Adipose tissue (tissue), 3 donors: Measurements from ENCODE around the gene PROSER2. TPM values are rescaled to one million over a fixed set of nuclear protein-coding genes. Genes with fewer than 3 reads are reported as not detected.
"Not testable (repeated sequence)": the region's sequence is repeated elsewhere in the genome, so short reads cannot be mapped to it uniquely, and the experiment has no call there.

ENCODE experiments used
- H3K27ac ChIP-seq: one replicate; pipeline ENCODE4 v1.5.1; 2013; ENCODE audit warnings: low read depth, low read length
- WGBS, 3 donors: extraction: QIAGEN DNeasy Blood & Tissue Kit; methylation state at CpG; one replicate each; pipeline ENCODE4 v1.1.7; 2013; 5-methylcytosine and 5-hydroxymethylcytosine counted together
- polyA plus RNA-seq, 3 donors: library from polyadenylated mRNA; stranded (reverse); fragments of 200-250 nt; gene quantifications; one replicate each; pipeline ENCODE4 v1.2.3, GENCODE V29; 2013
- donor health status: healthy with polysubstance abuse.
- donor health status: Bipolar disorder and iron deficiency.
- donor health status: healthy.

Gene PROSER2
- polyA plus RNA-seq, 3 donors = 2.8 to 5.6 (median 4.2) TPM

DNA sequence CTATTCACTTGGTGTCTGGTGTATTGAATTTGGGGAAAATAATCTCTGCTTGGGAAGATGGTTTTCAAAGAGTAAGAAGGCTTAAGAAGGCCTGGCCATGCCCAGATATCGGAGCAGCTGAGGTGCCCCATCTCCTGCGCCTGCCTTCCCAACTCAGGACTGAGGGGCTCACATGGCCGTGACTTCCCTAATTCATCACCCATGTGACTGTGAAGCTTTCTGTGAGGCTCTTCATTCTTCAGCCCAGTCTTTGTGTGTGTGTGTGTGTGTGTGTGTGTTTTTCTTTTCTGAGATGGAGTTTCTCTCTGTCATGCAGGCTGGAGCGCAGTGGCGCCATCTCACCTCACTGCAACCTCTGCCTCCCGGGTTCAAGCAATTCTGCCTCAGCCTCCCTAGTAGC lies 53.2 kb downstream of the PROSER2 start:
- H3K27ac ChIP-seq = no peak overlapping the region
- 89 to 97% (median 92%) methylated on average over 6 of the region's 6 CpGs for WGBS, 3 donors

DNA sequence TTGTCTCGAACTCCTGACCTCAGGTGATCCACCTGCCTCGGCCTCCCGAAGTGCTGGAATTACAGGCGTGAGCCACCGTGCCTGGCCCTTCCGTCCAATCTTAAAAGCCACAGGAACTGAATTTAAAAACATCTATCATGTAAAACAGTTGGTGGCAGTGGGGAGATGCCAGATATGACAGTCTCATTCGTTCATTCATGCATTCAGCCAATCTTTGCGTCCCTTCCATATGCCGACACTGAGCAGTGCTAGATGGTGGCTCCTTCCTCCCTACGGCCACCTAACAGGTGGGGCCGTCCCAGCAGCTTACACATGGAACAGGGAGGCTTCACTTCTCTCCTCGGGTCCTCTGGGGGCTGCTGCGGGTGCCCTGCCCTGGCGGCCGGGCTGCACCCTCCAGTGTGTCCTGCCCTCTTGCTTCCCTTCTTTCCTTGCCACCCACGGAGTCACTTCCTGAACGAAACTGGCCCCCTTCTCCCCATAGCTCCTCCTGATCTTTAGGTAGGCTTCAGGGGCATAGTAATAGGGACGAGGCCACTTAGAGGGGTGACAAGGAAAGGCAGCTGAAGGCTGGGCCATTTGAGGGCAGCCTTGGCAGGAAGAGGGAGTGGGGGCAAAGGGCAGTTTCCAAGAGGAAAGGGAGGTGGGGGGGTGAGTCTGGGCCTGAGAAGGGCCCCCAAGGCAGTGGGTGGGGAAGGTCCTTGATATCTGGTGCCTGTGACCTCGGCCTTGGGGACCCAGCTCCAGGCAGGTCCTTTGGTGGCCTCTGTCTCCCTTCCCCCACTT lies 53.8 kb downstream of the PROSER2 start:
- 88 to 97% (median 90%) methylated on average over 19 of the region's 19 CpGs for WGBS, 3 donors
- H3K27ac ChIP-seq = no peak overlapping the region

DNA sequence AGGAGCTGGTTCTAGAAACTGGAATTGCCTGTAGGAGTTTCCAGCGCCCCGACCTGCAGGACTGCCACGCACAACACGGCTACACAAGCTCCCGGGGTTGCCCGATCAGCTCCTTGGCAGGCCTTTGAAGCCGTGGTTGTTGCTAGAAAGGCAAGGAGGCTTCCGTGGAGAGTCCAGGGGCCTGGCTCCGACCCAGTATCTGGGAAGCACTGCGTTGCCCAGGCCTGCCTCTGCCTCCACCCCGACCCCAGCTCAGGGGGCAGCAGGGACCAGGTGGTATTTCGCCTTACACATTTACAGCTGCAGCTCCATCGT lies 54.4 kb downstream of the PROSER2 start:
- H3K27ac ChIP-seq = no peak overlapping the region
- 80 to 86% (median 84%) methylated on average over 13 of the region's 13 CpGs for WGBS, 3 donors

DNA sequence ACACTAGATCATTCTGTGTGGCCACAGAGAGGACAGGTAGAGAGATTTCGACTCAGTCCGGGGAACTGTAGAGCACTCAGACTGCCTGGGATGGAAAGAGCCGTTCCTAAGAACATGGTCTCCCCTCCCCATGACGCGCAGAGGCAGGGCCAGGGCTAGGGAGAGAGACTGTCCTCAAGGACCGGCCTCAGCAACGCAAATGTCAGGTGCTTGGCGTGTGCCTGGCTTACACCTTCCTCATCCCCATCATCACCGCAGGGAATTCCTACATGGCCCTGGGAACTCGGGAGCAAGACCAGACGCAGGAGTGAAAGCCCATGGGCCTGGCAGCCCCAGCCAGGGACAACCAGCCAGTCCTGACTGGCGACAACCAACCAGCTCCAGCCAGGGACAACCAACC lies 55.6 kb downstream of the PROSER2 start:
- H3K27ac ChIP-seq = no peak overlapping the region
- WGBS, 3 donors = 88 to 92% (median 90%) methylated on average over 12 of the region's 12 CpGs

DNA sequence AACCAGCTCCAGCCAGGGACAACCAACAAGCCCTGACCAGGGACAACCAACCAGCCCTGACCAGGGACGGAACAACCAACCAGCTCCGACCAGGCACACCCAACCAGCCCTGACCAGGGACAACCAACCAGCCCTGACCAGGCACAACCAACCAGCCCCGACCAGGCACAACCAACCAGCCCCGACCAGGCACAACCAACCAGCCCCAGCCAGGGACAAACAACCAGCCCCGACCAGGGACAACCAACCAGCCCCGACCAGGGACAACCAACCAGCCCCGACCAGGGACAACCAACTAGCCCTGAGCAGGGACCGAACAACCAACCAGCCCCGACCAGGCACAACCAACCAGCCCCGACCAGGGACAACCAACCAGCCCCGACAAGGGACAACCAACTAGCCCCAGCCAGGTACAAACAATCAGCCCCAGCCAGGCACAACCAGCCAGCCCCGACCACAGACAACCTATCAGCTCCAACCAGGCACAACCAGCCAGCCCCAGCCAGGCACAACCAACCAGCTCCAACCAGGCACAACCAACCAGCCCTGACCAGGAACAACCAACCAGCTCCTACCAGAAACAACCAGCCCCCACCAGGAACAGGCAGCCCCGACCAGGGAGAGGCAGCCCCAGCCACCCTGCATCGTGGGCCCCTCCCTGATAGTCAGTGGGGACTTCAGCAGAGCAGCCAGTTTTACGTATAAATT lies 56.4 kb downstream of the PROSER2 start:
- no peak overlapping the region for H3K27ac ChIP-seq
- WGBS, 3 donors = 84 to 88% (median 86%) methylated on average over 15 of the region's 15 CpGs

DNA sequence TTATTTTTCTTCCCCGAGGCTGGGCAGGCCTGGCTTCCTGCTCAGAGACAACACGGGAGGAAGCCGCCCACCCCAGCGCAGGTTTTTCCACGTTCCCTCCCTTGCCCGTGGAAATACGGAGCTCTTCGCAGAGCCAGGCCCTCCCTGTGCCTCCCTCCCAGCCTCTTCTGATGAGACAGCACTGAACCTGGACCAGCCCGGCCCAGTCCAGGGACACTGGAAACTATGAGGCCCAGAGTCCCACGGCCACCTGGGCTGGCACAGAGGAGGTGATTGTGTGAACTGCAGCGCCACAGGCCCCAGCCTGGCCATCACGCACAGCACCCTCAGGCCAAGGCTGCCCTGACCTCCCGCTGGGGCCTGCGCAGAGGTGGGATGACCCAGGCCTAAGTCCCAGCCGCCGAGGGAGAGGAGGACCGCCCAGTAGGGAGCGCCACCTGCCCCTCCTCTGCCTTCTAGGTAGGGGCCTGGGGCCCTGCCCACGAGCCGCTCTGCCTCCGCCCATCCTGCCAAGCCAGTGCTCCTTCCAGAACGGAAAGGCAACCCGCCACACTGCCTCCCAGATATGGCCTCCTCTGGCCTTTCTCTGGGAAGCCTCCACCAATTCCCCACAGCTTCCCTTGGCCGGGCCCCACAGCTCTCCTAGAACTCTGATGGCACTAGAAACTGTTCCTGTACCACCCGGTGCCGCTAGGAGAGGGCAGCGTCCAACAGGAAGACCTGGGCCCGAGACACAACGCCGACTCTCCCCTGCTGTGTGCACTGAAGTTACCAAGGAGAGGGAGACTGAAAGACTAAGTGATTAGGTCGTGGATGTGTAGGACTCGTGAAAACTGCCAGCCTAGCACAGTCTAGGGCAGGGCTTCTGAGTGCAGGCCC lies 57.2 kb downstream of the PROSER2 start:
- H3K27ac ChIP-seq = no peak overlapping the region
- WGBS, 3 donors = 80 to 89% (median 85%) methylated on average over 31 to 32 of the region's 32 CpGs

DNA sequence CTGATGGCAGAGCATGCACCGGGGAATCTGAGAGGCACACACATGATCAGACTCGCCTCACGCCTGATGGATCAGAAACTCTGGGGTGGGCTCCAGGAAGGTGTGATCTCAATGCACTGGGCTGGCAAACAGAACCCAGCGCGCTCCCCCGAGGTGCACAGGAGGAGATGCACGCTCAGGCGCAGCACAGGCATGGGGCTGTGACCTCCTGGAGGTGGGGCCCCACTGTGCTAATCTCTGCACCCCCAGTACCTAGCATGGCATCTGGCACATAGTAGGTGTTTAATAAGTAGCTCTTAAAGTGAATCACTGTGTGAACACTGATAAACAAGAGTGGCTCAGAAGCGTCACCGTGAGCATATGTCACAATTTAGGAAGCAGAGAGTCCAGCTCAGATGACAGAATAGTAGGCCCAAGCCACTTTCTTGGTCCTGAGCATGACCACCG lies 57.9 kb downstream of the PROSER2 start:
- 81 to 87% (median 86%) methylated on average over 11 of the region's 11 CpGs for WGBS, 3 donors
- H3K27ac ChIP-seq = no peak overlapping the region

DNA sequence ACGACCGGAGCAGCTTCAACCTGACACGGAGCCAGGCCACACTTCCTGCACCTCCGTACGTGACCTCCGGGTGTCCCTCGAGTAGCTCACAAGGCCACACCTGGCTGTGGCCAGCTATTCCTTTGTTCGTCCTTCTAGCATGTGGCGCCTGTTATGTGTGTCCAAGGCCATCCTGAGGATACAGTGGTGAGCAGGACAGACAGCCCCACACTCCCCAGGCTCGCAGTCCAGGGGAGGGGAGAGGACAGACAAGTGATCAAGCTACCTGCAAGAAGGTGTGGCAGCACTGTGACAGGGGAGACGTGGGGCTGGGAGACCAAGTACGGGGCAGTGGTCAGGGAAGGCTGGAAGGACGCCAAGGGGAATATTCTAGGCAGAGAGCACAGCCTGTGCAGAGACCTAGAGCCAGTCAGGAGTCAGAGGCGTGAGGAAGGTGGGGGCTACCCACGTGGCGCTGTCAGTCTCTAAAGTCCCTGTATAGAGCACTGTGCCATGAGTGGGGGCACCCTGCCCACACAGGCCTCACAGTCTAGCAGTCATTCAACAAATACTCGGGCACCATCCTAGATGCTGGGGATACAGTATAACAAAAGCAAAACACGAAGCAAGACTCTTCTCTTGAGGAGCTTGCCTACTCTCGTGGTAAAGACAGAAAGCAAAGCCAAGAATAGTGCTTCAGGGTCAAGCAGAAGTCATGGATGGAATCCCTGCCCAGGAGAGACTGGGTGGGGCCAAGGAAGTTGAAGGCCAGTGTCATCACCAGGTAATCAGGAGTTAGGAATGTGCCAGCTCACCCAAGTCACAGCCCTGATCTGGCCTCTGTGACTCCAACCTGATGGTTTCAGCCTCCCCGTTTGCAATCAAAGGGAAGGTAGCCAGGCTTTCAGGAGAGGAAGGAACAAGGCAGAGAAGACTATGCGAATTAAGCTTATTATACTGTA lies 58.6 kb downstream of the PROSER2 start:
- WGBS, 3 donors = 69 to 86% (median 86%) methylated on average over 21 of the region's 21 CpGs
- H3K27ac ChIP-seq = no peak overlapping the region

DNA sequence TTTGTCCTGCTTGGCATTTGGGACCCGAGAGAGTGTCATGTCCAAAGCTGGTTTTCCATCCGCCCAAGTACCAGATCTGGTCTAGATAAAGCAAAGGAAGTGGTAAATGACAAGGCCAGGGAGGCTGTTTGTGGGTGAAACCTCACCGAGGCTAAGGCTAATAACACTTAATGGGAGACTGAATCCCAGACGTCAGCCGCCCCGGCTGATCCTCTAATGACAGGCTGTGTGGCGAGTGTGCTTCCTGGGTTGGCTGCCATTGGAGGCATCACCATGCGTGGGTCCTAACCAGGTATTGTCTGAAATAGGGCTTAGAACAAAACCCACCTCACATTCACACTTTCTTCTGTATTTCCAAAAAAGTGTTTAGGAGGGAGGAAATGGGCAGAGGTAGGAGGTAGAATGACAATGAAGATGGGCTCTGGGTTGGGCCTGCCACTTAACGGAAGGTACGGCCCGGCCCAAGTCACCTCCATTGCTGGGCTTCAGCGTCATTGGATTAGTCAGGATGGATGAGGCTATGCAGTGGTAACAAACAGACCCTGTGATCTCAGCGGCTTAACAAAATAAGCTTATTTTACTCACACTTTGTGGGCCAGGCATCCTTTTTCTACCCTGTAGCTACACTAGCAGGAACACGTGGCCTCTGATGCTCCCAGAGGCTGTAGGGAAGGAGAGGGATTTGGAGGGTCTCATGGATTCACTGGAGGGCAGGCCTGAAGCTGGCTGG lies 59.7 kb downstream of the PROSER2 start:
- no peak overlapping the region for H3K27ac ChIP-seq
- WGBS, 3 donors = 84 to 94% (median 86%) methylated on average over 14 of the region's 14 CpGs

DNA sequence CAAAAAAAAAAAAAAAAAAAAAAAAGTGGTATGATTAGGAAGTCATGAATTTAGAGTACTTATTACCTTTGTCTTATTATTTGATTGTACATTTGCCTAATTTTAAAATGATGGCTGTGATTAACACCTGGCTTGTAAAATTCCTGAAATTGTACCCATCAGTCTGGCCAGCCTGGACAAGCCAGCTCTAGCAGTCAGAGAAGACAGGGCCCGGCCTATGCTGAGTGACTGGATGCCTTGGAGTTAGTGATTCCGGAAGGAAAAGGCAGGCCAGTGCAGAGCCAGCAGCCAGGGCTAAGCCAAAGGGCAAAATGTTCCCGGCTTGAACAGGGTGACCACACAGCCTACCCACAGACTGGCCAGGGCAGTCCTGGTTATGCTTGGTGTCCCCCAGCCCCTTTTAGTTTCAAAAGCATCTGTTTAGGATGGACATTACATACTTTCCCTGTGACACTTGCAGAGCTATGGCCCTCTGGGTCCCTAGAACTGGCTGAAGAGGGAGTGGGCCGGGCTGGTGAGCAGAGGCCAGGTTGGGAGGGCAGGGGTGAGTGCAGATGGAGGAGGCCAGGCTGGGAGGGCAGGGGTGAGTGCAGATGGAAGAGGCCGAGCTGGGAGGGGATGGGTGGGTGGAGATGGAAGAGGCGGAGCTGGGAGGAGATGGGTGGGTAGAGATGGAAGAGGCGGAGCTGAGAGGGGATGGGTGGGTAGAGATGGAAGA lies 61.7 kb downstream of the PROSER2 start:
- 77 to 93% (median 84%) methylated on average over 6 to 7 of the region's 7 CpGs for WGBS, 3 donors

DNA sequence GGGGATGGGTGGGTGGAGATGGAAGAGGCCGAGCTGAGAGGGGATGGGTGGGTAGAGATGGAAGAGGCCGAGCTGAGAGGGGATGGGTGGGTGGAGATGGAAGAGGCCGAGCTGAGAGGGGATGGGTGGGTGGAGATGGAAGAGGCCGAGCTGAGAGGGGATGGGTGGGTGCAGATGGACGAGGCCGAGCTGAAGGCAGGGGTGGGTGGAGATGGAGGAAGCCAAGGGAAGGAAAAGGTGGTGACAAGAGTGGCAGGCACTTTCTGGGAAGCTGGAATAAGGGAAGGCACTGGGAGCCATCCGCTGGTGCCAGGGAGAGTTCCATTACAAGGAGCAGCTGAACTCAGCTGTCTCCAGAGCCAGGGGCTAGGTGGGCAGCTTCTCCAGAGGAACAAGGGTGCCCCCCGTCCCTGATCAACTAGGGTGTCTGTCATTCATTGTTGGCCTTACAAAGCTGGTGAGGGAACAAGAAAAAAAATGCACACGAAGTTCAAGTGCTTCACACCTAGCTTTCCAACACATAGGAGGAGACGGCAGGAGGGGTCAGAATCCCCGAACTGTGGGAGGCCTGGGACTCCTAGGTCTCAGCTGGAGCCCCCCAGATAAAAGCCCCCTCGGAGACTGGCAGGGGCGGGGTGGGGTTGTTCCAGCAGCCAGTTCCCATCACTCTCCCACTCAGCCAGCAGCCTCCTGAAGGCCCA lies 62.4 kb downstream of the PROSER2 start:
- WGBS, 3 donors = 78 to 86% (median 81%) methylated on average over 13 of the region's 13 CpGs
- no peak overlapping the region for H3K27ac ChIP-seq

More for the DNA sequence above, 61.7 kb downstream of the PROSER2 start:
- H3K27ac ChIP-seq = no peak overlapping the region

DNA sequence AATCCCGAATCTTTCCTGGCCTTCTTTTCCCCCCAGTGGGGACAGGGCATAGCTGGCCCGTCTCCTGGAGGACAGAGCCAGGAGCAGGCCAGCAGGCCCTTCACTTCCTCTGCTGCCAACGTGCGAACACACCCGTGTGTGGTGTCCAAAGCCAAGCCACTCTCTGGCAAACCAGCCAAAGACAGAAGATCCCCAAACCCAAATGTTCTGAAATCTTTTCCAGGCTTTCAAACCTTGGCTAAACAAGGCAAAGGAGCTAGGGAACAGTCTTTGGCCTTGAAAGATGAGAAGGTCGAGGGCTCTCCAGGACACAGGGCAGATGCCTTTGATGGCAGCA lies 63.0 kb downstream of the PROSER2 start:
- H3K27ac ChIP-seq = no peak overlapping the region
- 71 to 78% (median 76%) methylated on average over 6 of the region's 6 CpGs for WGBS, 3 donors

DNA sequence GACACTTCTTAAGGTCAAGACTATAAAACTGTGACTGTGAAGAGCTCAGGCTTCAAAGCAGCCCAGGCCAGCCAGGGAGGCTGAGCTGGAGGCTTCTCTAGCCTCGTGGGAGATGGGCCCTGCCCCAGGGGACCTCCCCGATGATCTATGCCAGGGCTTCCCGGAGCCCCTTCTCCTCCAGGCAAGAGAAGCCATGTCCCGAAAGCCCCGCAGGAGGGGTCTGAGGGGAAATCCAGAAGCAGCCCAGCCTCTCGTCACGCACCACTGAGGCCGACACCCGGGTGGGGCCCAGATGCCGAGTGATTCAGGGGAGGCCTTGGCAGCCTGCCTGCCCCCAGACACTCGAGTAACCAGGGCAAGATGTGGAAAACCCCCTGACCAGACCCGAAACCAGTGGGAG lies 63.7 kb downstream of the PROSER2 start:
- H3K27ac ChIP-seq = no peak overlapping the region
- WGBS, 3 donors = 75 to 91% (median 81%) methylated on average over 12 of the region's 12 CpGs

DNA sequence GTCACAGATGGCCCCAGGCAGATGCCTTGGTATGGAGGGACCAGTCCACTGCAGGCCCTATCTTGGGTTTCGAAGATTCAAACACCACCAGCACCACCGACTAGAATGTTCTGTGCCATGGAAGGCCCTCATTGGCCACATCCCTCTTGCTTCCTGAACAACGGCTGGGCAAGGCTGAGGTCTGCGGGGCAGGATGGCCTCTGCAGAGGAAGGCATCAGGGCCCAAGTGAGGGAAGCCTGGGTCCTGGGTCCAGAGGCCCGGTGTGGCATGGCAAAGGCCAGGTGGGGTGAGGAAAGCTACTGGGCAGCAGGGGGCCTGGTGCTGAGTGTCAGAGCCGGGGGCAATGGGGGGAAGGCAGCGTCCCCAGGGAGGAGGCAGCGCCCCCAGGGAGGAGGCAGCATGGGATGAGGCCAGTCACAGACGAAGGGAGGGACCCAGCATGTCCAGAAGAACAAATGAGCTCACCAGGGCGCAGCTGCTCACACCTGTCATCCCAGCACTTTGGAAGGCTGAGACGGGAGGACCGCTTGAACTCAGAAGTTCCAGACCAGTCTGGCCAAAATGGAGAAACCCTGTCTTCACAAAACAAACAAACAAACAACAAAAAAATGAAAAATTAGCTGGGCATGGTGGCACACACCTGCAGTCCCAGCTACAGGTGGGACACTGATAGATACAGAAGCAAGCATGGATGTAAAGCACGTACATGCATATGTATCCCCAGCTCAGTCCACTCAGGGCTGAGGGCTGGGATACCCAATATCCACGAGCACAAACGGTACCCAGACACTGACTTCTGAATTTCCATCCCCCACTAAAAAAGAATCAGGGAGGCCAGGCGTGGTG lies 64.4 kb downstream of the PROSER2 start:
- H3K27ac ChIP-seq = no peak overlapping the region
- 88 to 92% (median 89%) methylated on average over 15 to 16 of the region's 16 CpGs for WGBS, 3 donors

DNA sequence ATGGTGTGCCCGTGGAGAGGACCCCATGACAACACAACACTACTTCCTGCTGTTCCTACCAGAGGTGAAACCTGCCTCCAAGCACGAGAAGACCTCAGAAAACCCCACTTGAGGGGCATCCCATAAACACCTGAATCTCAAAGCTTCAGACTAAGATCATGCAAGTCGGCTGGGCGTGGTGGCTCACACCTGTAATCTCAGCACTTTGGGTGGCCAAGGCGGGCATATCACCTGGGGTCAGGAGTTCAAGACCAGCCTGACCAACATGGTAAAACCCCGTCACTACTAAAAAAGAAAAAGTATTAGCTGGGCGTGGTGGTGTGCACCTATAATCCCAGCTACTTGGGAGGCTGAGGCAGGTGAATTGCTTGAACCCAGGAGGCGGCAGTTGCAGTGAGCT lies 66.1 kb downstream of the PROSER2 start:
- WGBS, 3 donors = 79 to 87% (median 81%) methylated on average over 8 of the region's 8 CpGs
- not testable (repeated sequence) for H3K27ac ChIP-seq
